Subcutaneous adipose tissue (tissue), 4 donors: ENCODE measurements around the gene SLIT3. TPM values are rescaled to one million over a fixed set of nuclear protein-coding genes. Genes with fewer than 3 reads are reported as not detected.

Experiments
- total RNA-seq, 4 donors: library from RNA; depleted of rRNA; stranded (reverse); fragments of >200 nt; gene quantifications; one replicate each; pipeline ENCODE4 v1.1.0, GENCODE V29; 2016
- TF ChIP-seq, protein P1 (sequence below): fragments of 450-650 bp; IDR thresholded peaks from one replicate; pipeline ENCODE4 v1.5.1; 2016; ENCODE audit warnings: low read depth, mild to moderate bottlenecking, control low read depth, antibody characterized with exemption, moderate library complexity

SLIT3 gene
- total RNA-seq, 4 donors from 2014 or later = 48.1 to 163 (median 83.2) TPM

DNA sequence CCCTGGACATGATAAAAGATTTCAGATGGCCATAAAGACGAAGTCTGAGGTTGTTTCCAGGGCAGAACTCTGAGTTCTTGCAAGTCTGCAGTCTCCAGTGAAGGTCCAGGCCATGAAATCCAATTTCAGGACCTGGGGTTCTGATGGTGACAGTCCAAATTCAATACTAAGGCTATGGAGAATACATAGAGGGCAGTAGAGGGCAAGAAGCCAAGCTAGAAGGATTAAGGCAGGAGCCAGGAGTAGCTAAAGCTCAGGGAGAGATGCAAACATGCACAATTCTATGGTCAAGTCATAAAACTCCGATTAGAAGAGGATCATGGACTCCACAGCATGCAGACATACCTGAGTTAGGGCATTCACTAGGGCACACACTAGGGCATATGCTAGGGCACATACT, 11.4 kb downstream of the SLIT3 start:
- TF ChIP-seq, protein P1, sequence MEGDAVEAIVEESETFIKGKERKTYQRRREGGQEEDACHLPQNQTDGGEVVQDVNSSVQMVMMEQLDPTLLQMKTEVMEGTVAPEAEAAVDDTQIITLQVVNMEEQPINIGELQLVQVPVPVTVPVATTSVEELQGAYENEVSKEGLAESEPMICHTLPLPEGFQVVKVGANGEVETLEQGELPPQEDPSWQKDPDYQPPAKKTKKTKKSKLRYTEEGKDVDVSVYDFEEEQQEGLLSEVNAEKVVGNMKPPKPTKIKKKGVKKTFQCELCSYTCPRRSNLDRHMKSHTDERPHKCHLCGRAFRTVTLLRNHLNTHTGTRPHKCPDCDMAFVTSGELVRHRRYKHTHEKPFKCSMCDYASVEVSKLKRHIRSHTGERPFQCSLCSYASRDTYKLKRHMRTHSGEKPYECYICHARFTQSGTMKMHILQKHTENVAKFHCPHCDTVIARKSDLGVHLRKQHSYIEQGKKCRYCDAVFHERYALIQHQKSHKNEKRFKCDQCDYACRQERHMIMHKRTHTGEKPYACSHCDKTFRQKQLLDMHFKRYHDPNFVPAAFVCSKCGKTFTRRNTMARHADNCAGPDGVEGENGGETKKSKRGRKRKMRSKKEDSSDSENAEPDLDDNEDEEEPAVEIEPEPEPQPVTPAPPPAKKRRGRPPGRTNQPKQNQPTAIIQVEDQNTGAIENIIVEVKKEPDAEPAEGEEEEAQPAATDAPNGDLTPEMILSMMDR = no peak

DNA sequence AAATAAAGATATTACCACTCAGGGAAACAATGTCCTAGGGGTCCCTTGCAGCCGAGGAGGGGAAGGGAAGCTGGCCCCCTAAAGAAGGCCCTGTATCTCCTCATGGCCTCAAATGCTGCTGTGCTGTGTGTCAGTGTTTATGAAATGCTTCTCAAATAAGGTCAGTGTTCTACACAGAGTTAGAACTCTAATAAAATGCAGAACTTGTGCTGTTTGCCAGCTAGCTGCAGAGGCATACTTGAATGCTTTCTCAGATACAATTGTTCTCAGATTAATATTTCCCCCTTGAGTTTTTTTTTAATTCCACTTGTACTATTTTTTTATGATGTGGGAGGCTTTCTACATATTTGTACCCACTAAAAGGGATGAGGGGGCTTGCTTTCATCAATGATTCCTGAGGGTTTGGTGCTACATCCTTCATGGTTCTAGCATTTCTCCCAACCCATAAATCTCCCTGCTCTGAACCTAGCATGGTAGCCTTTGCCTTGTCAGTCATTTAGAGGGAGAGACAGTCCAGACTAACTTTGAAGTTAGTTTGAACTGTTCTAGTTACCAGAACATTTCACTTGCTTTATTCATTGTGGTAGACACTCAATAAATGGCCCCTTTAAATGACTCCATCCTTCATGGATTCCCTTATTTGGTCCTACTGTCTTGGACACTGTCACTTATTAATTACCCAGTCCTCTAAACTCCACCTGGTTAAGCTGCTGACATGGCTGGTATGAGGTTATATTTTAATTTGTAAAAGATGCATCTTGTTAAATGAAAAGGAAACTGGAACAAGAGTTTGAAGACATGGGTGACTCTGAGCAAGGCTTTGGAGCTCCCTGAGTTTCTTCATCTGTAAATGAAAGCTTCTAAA, 12.6 kb downstream of the SLIT3 start:
- TF ChIP-seq, protein P1 = no peak

DNA sequence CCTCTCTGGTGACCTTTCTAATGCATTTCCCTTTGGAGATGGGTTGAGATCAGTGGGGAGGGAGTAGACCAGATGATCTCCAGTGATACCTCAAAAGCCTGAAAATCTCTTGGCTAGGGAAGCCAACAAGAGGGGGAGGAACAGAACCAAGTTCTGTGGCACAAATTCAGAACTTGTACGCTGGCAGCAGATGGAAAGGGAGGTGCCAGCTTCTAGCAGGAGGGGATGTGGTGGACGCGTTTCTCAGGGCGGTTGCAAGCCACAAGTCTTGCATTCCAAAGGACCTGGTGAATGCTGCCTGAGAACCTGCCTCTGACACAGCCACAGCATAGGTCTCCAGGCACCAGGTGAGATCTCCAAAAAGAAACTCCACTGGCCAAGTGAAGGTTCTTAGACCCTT, 13.4 kb downstream of the SLIT3 start:
- TF ChIP-seq, protein P1 = no peak

DNA sequence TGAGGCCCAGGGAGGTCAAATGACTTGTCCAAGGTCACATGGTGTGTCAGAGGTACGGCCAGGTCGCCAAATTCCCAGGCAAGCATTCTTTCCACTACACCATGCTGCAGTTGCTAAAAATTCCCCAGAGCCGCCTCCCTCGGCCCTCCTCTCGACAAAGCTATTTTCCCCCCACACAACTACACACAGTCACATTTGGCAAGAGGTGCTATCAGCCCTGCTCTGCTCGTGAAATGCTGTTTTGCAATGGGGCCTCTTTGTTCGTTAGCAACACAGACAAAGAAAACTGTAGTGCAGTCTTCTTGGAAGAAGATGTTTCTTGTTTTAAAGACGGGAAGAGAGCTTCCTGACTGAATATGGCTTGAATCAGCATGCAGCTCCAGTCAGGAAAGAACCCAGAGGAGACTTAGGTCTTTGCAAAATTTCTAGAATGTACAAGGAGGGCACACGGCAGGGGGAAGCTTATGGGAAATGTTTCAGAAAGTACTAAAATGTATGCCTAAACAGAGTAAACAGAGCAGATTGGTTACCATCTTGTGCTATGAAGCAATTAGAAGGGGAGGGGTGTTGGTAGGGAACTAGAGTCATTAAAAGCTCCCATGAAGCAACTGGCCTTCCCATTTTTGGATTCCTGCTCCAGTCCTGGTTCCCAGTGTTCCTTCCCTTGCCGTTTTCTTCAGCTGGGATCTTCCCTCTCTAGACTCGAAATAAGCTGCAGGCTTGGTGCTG, 14.2 kb downstream of the SLIT3 start:
- TF ChIP-seq, protein P1 = no peak

DNA sequence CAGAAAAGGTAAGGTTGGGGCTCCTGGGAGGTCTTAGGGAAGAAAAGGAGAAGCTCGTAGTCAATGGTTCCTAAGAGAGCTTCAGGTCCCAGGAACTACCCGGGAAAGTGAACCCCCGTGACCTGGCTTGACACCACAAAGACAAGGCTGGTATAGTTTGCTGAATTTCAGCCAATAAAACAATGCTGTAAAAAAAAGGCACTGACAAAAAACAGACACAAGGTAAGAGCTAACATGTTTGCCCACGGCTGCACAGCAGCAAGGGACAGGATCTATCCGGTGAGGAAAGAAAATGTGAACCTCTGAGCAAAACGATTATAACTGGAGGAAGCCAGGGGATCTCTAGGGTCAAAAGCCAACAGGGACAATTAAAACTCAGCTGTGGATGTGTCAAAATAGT, 17.1 kb downstream of the SLIT3 start:
- TF ChIP-seq, protein P1 = no peak

DNA sequence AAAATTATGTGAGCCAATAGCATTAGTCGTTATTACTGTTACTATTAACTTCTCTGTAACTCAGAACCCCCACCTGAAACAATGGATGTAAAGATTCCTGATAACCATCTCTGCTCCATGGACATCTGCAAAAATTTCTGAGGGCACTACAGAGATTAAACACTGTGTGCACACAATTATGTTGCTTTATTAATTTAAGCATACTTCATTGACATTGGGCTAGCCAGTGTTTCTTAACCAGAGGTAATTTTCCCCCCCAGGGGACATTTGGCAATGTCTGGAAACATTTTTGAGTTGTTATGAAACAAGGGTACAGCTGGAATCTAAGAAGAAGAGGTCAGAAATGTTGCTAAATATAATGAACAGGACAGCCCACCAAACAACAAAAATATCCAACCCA, 19.3 kb downstream of the SLIT3 start:
- TF ChIP-seq, protein P1 = no peak

DNA sequence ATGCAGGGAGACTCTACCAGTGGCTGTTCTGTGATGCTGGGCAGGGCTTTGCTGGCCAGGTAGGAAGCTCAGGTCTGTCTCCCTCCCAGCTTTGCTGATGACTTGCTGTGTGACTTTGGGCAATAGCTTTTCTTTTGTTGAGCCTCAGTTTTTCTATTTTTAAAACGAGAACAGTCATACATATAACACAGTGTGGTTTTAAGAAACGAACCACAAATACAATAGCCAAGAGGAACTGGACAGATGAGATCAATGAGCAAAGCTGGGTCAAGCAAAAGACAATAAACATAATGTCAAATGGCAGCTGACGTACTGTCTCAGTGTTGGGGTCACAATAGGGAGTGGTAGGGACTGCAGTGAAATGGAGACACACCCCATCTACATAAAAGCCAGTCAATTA, 20.2 kb downstream of the SLIT3 start:
- TF ChIP-seq, protein P1 = no peak
